ENCODE results near the gene ASIC1.
A peak's percentile ranks its signal among the peaks of the same experiment; 100 is the strongest.

The ASIC1 gene

GRCh38 chr12:50049254-50050118 is 7.9 kb upstream of the ASIC1 start:
- H3K4me1 ChIP-seq: no peaks in the 10 kb centered on the region
- H3K36me3 ChIP-seq (ENCODE audit: control insufficient read depth, insufficient read depth, low read length): no peaks in the 10 kb centered on the region
- H3K4me3 ChIP-seq (ENCODE audit: low read depth, low read length): no peak overlapping the region
- no peak overlapping the region for H3K9ac ChIP-seq
- no peak overlapping the region for H3K27ac ChIP-seq
- no peaks in the 10 kb centered on the region for H3K9me3 ChIP-seq (ENCODE audit: control insufficient read depth, low read length)
- H3K79me2 ChIP-seq: no peaks in the 10 kb centered on the region
- H3K4me2 ChIP-seq (ENCODE audit: low read length): no peak overlapping the region
- no peak overlapping the region for H2AFZ ChIP-seq
- no peaks in the 10 kb centered on the region for H3K27me3 ChIP-seq (ENCODE audit: control insufficient read depth, insufficient read depth, low read length)
- no peak for TF ChIP-seq CTCF (IDR thresholded peaks at IDR 0.05)

- no peak overlapping the region for H3K9ac ChIP-seq
- no peak overlapping the region for H3K27ac ChIP-seq
Measured at GRCh38 chr12:50050119-50050385, 7.3 kb upstream of the ASIC1 start.

GRCh38 chr12:50050410-50051098 is 6.8 kb upstream of the ASIC1 start:
- no peak overlapping the region for H3K9ac ChIP-seq
- H3K27ac ChIP-seq: no peak overlapping the region
- H3K9me3 ChIP-seq (ENCODE audit: control insufficient read depth, low read length): no peaks in the 10 kb centered on the region
- H3K36me3 ChIP-seq (ENCODE audit: control insufficient read depth, insufficient read depth, low read length): no peaks in the 10 kb centered on the region
- peak overlapping the region; percentile 76 for H2AFZ ChIP-seq
- no peaks in the 10 kb centered on the region for H3K4me1 ChIP-seq
- no peak overlapping the region for H3K4me2 ChIP-seq (ENCODE audit: low read length)
- H3K4me3 ChIP-seq (ENCODE audit: low read depth, low read length): no peak overlapping the region
- no peaks in the 10 kb centered on the region for H3K27me3 ChIP-seq (ENCODE audit: control insufficient read depth, insufficient read depth, low read length)
- H3K79me2 ChIP-seq: no peaks in the 10 kb centered on the region
- TF ChIP-seq CTCF (IDR thresholded peaks at IDR 0.05): no peak

More at GRCh38 chr12:50050119-50050385, 7.3 kb upstream of the ASIC1 start:
- H3K27me3 ChIP-seq (ENCODE audit: control insufficient read depth, insufficient read depth, low read length): no peaks in the 10 kb centered on the region
- no peaks in the 10 kb centered on the region for H3K9me3 ChIP-seq (ENCODE audit: control insufficient read depth, low read length)
- H3K4me2 ChIP-seq (ENCODE audit: low read length): no peak overlapping the region
- no peaks in the 10 kb centered on the region for H3K4me1 ChIP-seq
- H3K79me2 ChIP-seq: no peaks in the 10 kb centered on the region
- no peaks in the 10 kb centered on the region for H3K36me3 ChIP-seq (ENCODE audit: control insufficient read depth, insufficient read depth, low read length)
- no peak overlapping the region for H3K4me3 ChIP-seq (ENCODE audit: low read depth, low read length)
- no peak overlapping the region for H2AFZ ChIP-seq
- TF ChIP-seq CTCF (IDR thresholded peaks at IDR 0.05): no peak

- no peaks in the 10 kb centered on the region for H3K36me3 ChIP-seq (ENCODE audit: control insufficient read depth, insufficient read depth, low read length)
- no peak overlapping the region for H2AFZ ChIP-seq
- no peak for TF ChIP-seq CTCF (IDR thresholded peaks at IDR 0.05)
- no peaks in the 10 kb centered on the region for H3K27me3 ChIP-seq (ENCODE audit: control insufficient read depth, insufficient read depth, low read length)
- H3K4me3 ChIP-seq (ENCODE audit: low read depth, low read length): no peak overlapping the region
- no peak overlapping the region for H3K4me2 ChIP-seq (ENCODE audit: low read length)
- no peaks in the 10 kb centered on the region for H3K79me2 ChIP-seq
- no peak overlapping the region for H3K27ac ChIP-seq
- H3K9ac ChIP-seq: no peak overlapping the region
- peaks cover 2% of the 10 kb centered on the region for H3K4me1 ChIP-seq
- H3K9me3 ChIP-seq (ENCODE audit: control insufficient read depth, low read length): no peaks in the 10 kb centered on the region
Measured at GRCh38 chr12:50051101-50051806, 6.1 kb upstream of the ASIC1 start.
